Amygdala (tissue), 56 donors: ENCODE measurements around the gene KRTAP10-3.

ENCODE experiments used
- DNase-seq, 56 donors: peaks; one replicate each; lab custom pipeline; 2025; lab: John Stamatoyannopoulos, UW

The KRTAP10-3 gene

DNA sequence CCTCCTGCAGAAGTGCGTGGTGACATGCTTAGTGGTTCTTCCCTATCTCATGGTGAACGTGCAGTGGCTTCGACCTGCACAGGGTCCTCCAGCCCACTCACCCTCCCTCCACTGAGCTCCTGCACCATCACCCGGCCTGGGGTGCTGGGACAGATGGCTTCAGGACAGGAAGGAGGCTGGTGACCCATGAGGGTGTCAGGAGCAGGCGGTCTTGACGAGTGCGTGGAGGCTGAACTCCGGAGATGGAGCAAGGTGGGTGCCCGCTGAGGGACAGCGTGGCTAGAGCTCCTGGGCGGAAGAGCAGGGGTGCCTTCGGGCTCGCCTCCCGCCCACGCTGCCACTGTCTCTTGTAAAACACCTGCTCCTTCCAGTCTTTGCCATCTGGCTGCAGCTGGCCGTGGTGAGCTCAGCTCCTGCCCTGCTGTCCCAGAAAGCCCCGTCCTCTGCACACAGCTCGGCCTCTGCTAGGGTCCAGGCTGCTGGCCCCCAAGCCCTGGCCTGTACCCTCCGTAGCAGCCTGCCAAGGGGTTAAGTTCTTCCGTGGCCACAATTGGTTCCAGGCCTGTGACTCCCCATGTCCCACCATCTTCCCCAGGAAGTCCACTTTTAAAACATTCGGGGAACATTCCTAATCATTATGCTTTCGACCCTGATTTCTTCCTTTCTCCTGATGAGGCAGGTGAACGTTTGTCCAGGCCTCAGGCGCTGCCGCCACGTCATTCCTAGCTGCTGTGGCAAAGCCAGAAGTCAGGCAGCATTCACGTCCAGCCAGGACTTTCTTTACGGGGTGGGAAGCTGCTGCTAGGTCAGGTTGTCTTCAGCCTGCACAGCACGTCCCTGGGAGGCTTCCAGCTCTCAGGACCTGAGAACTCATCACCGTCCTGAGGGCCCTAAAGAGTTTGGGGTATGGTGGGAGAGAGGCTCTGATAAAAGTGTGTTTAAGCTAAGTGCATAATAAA, 26.7 kb downstream of the KRTAP10-3 start:
- DNase-seq: no peak

- DNase-seq: no peak
These were observed 27.5 kb downstream of the KRTAP10-3 start for GRCh38 chr21:44530903-44531605.

DNA sequence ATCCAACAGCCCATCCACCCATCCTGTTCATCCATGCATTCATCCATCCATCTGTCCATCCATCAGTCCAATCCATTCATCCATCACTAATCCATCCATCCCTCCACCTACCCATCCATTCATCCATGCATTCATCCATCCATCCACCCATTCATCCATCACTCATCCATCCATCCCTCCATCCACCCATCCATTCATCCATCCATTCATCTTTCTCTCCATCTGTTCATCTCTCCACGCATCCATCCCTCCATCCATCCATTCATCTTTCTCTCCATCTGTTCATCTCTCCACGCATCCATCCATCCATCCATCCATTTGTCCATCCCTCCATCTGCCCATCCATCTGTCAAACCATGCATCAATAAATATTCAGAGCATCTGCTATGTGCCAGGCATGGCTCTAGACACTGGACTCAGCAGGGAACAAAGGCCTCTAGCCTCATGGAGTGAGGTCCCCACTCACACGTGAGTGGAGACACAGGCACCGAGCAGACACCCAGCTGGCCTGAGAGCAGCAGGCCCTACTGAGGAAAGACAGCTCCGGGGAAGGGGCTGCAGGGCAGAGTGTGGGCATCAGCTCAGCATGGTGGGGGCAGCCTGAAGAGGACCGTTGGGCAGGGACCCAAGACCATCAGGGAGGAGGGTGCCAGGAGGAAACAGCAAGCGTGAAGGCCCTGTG, 28.2 kb downstream of the KRTAP10-3 start:
- no peak for DNase-seq

DNA sequence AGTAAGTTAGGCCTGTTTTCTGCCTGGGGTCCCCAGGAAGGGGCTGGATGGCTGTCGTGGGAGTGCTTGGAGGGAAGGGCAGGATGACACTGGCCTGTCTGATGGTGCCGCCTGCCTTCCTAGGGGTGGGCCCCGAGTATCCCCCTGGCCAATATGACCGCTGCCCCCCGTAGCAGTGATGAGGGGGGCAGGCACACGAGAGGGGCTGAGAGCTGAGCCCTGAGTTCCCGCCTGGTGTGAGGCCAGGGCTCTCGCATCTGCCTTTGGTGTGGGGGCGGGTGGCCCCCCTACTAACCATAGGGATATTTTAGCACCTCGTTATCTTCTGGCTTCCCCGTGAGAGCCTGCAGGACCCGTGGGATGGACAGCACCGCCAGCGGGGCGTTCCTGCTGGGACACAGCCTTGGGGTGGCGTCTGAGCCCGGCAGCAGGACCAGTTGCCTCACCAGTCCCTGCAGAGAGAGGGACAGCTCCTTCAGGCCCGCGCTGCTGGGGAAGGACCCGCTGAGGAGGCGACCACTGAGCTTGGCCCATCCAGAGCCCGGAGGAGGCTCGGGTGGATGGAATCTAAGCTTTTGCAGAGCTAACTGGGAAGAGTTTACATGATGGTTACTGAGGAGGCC, 29.0 kb downstream of the KRTAP10-3 start:
- no peak for DNase-seq

DNA sequence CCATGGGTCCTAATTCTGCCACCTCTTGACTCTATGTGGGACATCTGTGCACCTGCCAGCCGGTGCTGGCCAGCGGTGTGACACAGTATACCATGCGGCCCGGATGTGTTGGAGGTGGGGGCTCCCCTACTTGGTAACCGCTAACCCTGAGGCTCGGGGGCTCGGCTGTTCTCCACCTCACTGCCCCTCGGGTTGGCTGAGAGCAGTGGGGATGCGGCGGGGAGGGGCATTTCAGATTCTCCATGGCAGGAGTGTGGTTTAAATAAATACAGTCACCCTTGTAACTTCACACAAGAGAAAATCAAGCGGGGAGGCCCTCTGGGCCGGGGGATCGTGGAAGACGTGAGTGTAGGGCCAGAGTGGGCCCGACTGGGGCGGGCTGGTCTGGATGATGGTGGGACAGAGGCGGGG, 29.6 kb downstream of the KRTAP10-3 start:
- no peak for DNase-seq

GRCh38 chr21:44528634-44528995, 30.0 kb downstream of the KRTAP10-3 start:
- no peak for DNase-seq

- no peak for DNase-seq
These were observed 30.5 kb downstream of the KRTAP10-3 start for GRCh38 chr21:44527983-44528633.

DNA sequence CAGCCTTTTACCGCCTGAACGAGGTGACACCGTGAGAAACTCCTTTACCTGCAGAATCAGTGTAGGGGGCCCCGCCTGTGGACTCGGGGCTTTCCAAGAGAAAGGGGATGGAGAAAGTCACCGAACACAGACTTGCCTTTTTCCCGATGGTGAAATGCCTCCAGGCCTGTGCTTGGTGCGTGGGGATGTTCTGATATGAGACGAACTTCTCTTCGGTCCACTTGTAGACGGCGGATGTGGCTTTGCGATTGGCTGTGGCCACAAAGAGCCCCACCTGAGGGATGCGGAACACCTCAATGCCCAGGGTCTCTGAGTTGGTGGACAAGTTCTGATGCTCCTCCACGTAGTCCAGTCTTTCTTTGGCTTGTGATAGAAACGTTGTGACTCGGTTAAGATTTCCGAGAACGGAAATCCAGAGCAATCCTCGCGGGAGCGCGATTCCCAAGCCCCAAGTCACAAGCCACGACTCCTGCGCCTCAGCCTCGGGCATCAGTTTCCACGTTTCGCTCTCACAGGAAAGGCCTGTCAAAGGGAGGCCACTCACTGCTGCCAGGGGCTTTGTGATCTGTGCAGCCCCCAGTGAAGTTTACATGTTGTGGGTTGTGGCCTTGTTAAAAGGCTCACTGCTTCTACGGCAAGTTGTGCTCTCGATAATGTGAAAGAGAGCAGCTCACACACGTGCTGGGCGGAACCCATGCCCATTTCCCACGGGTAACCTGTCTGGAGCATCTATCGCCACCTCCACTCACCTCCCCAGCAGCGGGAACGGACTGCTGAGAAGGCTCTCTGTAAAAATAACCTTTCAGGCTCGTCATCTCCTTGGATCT, 31.2 kb downstream of the KRTAP10-3 start:
- DNase-seq: no peak

DNA sequence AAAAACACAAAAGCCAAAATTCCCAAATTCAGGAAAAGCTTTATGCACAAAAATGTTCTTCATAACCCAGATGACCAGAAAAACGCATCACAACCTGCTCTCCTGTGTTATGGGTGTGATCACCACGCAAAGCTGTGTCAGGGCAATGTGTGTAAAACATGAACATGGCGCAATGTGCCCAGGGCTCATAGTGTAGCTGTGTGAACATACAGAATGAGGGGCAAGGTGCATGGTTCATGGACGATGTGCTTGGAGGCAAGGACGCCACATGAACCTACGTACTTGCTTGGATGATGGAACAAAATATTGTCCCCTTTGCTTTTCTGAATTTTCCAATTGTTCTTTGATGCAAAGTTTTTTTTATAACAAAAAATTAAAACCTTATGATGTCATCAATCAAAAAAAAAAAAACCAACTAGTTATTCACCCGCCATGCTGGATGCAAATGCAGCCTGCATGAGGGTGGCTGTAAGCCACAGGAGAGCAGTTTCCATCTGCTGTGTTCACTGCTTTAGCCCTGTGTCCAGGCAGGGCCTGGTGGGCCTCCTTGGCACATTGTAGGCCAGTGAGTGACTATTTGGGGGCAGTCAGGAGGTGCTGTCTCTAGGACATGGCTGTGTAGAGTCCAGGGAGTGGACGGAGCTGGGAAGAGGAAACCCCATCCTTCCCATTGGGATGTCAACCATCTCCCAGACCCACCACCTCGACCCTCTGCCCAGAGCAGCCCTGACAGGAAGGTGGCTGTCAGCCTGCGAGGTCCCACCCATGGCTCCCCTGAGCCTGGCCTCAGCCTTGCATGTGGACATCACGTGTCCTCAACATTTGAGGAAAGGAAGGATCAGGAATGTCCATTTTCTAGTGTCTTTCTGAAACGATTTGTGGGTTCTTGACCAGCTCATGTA, 32.2 kb downstream of the KRTAP10-3 start:
- DNase-seq: no peak

DNA sequence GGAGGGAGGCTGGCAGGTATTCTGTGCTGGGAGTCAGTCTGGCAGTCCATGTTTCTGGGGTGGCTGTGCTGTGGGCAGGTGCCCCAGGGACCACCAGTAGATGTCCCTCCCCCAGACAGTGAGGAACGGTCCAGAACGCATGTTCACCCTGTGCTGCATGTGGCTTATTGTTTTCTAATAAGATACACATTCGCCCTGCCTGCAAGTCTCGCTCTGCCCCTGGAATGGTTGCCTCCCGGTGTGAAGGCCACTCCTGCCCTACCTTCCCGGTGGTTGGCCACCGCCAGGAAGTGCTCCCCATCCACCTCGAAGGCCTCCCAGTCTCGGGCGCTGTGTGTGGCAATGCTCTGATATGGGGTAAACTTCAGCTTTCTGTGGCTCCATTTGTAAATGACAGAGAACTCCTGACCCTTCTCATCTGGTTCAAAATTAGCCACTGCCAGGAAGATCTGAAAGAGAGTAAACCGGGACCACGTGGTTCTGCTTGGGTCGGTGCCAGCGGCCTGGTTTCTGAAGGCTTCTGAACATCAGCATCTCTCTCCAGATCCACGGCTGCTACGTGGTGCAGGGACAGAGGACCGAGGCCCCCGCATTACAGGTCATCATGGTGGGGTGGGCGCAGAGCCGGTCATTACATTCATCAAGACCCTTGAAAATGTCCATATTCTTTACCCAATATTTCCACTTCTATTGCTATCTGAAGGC, 33.1 kb downstream of the KRTAP10-3 start:
- DNase-seq: no peak

- no peak for DNase-seq
These were observed 33.9 kb downstream of the KRTAP10-3 start for GRCh38 chr21:44524414-44525371.

- no peak for DNase-seq
These were observed 34.8 kb downstream of the KRTAP10-3 start for GRCh38 chr21:44523567-44524413.

DNA sequence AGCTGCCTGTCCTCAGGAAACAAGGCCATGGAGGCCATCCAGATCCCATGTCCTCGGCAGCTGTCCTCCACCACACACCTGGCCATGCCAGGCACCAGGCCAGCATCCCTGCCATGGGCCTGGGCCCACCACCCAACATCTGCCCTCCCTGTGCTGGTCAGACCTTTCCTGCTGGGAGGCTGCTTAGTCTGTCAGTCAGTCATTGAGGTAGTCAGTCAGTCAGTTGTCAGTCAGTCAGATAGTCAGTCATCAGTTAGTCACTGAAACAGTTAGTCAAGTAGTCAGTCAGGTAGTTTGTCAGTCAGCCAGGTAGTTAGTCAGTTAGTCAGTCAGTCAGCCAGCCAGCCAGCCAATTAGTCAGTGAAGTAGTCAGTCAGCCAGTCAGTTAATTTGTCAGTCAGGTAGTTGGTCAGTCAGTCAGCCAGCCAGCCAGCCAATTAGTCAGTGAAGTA, 35.8 kb downstream of the KRTAP10-3 start:
- DNase-seq: no peak

DNA sequence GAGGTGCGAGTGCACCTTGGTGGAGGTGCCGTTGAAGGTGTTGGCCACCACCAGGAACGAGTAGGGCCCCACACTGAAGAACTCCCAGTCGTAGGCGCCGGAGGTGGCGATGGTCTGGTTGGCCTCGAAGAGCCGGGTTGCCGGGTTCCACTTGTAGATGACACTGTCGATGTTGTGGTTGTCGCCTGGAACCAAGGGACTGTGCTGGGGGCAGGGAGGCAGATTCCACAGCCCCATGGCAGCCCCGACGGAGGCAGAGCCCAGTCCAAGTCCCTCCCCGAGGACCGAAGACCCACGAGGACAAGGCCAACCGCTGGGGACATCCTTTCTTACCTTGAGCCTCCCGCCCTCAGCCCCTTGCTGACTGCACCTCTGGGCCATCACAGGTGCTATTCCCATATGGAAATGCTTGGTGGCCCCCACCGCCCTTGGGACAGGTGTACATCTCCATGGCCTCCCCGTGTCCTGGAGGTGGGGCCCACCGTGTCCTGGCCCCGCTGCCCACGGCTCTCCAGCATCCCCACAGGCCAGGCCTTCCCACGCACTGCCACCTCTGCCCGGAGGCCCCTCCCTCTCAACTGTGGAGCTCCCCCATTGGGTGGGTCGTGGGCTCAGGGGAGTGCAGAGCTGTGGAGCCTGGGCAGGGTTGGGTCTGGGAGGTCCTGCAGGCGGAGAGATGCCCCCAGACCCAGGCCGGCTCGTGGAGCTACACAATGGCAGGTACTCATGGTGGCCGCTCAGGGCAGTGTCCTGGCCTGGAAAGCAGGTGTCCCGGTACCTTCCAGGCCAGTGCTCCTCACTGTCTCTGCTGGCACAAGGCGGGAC, 36.5 kb downstream of the KRTAP10-3 start:
- no peak for DNase-seq
